Tibial nerve (tissue), 4 donors: ENCODE data around the gene SDHAF4. TPM values are rescaled to one million over a fixed set of nuclear protein-coding genes. Genes with fewer than 3 reads are reported as not detected.

Experiments
- DNase-seq, 2 donors: peaks; one replicate each; pipeline ENCODE4 v3.0.0-alpha.2; 2019; ENCODE audit warnings: low spot score in 2 of 2
- H3K27ac ChIP-seq, 4 donors: fragments of 200-600 bp; sonication (generic) in 3 of 4; one replicate each; pipeline ENCODE4 v1.5.1; 2017 to 2019; ENCODE audit warnings: mild to moderate bottlenecking in 1 of 4
- H3K27me3 ChIP-seq, 2 donors: fragments of 200-600 bp; sonication (generic) in 1 of 2; one replicate each; pipeline versions ENCODE4 v1.5.1 to v1.6.0; 2017 to 2019
- H3K36me3 ChIP-seq, 3 donors: fragments of 200-600 bp; sonication (generic); one replicate each; pipeline ENCODE4 v1.5.1; 2018 to 2019
- H3K4me1 ChIP-seq, 4 donors: fragments of 200-600 bp; sonication (generic) in 3 of 4; one replicate each; pipeline ENCODE4 v1.5.1; 2017 to 2019
- H3K4me3 ChIP-seq, 4 donors: fragments of 200-600 bp; sonication (generic) in 3 of 4; one replicate each; pipeline ENCODE4 v1.5.1; 2017 to 2019; ENCODE audit warnings: mild to moderate bottlenecking in 1 of 4, moderate library complexity in 1 of 4
- H3K9me3 ChIP-seq, 4 donors: fragments of 200-600 bp; sonication (generic) in 3 of 4; one replicate each; pipeline ENCODE4 v1.5.1; 2017 to 2019
- EP300 ChIP-seq, 2 donors: sonication (generic); formaldehyde crosslinking; IDR thresholded peaks; one replicate each; pipeline ENCODE4 v1.6.1; 2017; ENCODE audit warnings: antibody characterized with exemption in 2 of 2, mild to moderate bottlenecking in 1 of 2
- POLR2A ChIP-seq, 2 donors: fragments of 450-650 bp; IDR thresholded peaks; one replicate each; pipeline ENCODE4 v1.6.1; 2017; ENCODE audit warnings: antibody characterized with exemption in 2 of 2, mild to moderate bottlenecking in 2 of 2, moderate library complexity in 2 of 2
- WGBS, 2 donors: methylation state at CpG; one replicate each; pipeline ENCODE4 v1.1.5; 2018; 5-methylcytosine and 5-hydroxymethylcytosine counted together
- total RNA-seq, 4 donors: library from RNA; depleted of rRNA; stranded (reverse); fragments of >200 nt; gene quantifications; one replicate each; pipeline ENCODE4 v1.1.0, GENCODE V29; 2016
- TF ChIP-seq, protein P1 (sequence below), 5 experiments: fragments of 200-600 bp in 3 of 5; fragments of 450-650 bp in 2 of 5; sonication (generic) in 3 of 5; IDR thresholded peaks; one replicate each; pipeline ENCODE4 v1.5.1; 2016 to 2019; ENCODE audit warnings: antibody characterized with exemption in 5 of 5, mild to moderate bottlenecking in 3 of 5, moderate library complexity in 2 of 5

SDHAF4 gene
- total RNA-seq, 4 donors from 2014 or later, result 9.6 to 15.3 (median 13.1) TPM

- no peaks in the 10 kb centered on the region for H3K9me3 ChIP-seq
- 93 to 96% methylated on average over 2 of the region's 2 CpGs for WGBS, 2 donors
- H3K27ac ChIP-seq, result no peak overlapping the region
- H3K4me3 ChIP-seq, result no peak overlapping the region
- TF ChIP-seq EP300 (IDR thresholded peaks at IDR 0.05) (no peak), POLR2A (IDR thresholded peaks at IDR 0.05) (no peak)
- TF ChIP-seq, protein P1, sequence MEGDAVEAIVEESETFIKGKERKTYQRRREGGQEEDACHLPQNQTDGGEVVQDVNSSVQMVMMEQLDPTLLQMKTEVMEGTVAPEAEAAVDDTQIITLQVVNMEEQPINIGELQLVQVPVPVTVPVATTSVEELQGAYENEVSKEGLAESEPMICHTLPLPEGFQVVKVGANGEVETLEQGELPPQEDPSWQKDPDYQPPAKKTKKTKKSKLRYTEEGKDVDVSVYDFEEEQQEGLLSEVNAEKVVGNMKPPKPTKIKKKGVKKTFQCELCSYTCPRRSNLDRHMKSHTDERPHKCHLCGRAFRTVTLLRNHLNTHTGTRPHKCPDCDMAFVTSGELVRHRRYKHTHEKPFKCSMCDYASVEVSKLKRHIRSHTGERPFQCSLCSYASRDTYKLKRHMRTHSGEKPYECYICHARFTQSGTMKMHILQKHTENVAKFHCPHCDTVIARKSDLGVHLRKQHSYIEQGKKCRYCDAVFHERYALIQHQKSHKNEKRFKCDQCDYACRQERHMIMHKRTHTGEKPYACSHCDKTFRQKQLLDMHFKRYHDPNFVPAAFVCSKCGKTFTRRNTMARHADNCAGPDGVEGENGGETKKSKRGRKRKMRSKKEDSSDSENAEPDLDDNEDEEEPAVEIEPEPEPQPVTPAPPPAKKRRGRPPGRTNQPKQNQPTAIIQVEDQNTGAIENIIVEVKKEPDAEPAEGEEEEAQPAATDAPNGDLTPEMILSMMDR (IDR thresholded peaks at IDR 0.05), result no peak
- H3K36me3 ChIP-seq, result peaks cover 0 to 42% (median 0%) of the 10 kb centered on the region in 3 donors
- no peaks in the 10 kb centered on the region for H3K27me3 ChIP-seq
- no peaks in the 10 kb centered on the region for H3K4me1 ChIP-seq
- DNase-seq, result no peak
Measured at GRCh38 chr6:70530023-70530422, 36.7 kb upstream of the SDHAF4 start.

DNA sequence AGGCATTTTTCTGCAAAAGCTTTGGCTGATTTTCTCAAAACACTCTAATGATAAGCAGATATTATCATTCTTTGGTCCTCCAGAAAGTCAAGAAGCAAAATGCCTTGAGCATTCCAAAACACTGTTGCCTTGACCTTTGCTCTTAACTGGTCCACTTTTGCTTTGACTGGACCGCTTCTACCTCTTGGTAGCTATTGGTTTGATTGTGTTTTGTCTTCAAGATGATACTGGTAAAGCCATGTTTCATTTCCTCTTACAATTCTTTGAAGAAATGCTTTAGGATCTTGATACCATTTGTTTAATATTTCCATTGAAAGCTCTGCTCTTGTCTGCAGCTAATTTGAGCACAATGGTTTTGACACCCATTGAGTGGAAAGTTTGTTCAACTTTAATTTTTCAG lies 35.6 kb upstream of the SDHAF4 start:
- H3K9me3 ChIP-seq, result no peaks in the 10 kb centered on the region
- H3K27ac ChIP-seq, result no peak overlapping the region
- WGBS, 2 donors, result 79 to 93% methylated on average over 1 of the region's 1 CpG
- no peak overlapping the region for H3K4me3 ChIP-seq
- peaks cover 0 to 38% (median 0%) of the 10 kb centered on the region in 3 donors for H3K36me3 ChIP-seq
- H3K27me3 ChIP-seq, result no peaks in the 10 kb centered on the region
- no peak for DNase-seq
- TF ChIP-seq EP300 (IDR thresholded peaks at IDR 0.05) (no peak), POLR2A (IDR thresholded peaks at IDR 0.05) (no peak)
- TF ChIP-seq, protein P1 (IDR thresholded peaks at IDR 0.05), result no peak
- no peaks in the 10 kb centered on the region for H3K4me1 ChIP-seq

DNA sequence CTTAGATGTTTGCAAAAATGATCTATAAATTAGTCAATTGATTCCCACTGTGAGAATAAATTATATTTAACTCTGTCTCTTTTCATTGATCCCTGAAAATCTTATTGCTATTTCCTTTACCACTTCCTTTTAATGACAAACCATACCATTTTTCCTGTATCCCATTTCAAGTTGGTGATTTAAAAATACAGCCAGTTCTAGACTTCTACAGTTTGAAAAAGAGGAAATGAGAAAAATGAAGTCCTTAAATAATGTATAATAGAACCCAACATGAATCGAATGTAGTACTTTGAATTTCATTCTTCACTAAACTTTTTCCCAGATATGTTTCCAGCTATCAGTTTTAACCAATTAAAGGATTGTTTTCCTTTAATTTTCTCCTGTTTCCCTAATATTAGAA lies 29.5 kb upstream of the SDHAF4 start:
- Histone ChIP-seq H3K36me3 (peaks cover 0 to 55% (median 0%) of the 10 kb centered on the region in 3 donors), H3K4me3 (no peak overlapping the region), H3K27me3 (no peaks in the 10 kb centered on the region), H3K4me1 (no peaks in the 10 kb centered on the region), H3K9me3 (no peaks in the 10 kb centered on the region), H3K27ac (no peak overlapping the region)
- TF ChIP-seq, protein P1 (IDR thresholded peaks at IDR 0.05), result no peak
- no peak for TF ChIP-seq EP300 (IDR thresholded peaks at IDR 0.05)
- no peak for TF ChIP-seq POLR2A (IDR thresholded peaks at IDR 0.05)
- no peak for DNase-seq
- 80 to 82% methylated on average over 1 of the region's 1 CpG for WGBS, 2 donors

- peaks cover 0 to 56% (median 0%) of the 10 kb centered on the region in 3 donors for H3K36me3 ChIP-seq
- H3K4me3 ChIP-seq, result no peak overlapping the region
- no peak for TF ChIP-seq POLR2A (IDR thresholded peaks at IDR 0.05)
- TF ChIP-seq, protein P1 (IDR thresholded peaks at IDR 0.05), result no peak
- TF ChIP-seq EP300 (IDR thresholded peaks at IDR 0.05), result no peak
- no peaks in the 10 kb centered on the region for H3K4me1 ChIP-seq
- 85 to 87% methylated on average over 1 of the region's 1 CpG for WGBS, 2 donors
- H3K27me3 ChIP-seq, result no peaks in the 10 kb centered on the region
- no peaks in the 10 kb centered on the region for H3K9me3 ChIP-seq
- no peak for DNase-seq
- H3K27ac ChIP-seq, result no peak overlapping the region
Measured at GRCh38 chr6:70538376-70538775, 28.4 kb upstream of the SDHAF4 start.

GRCh38 chr6:70547313-70547712 lies 19.4 kb upstream of the SDHAF4 start:
- no peaks in the 10 kb centered on the region for H3K27me3 ChIP-seq
- H3K4me1 ChIP-seq, result no peaks in the 10 kb centered on the region
- H3K27ac ChIP-seq, result no peak overlapping the region
- H3K4me3 ChIP-seq, result no peak overlapping the region
- no peak for DNase-seq
- no peaks in the 10 kb centered on the region for H3K9me3 ChIP-seq
- TF ChIP-seq POLR2A (IDR thresholded peaks at IDR 0.05), result no peak
- TF ChIP-seq, protein P1 (IDR thresholded peaks at IDR 0.05), result peak in 2 of 5 experiments; percentile 14 to 26
- H3K36me3 ChIP-seq, result peaks cover 0 to 25% (median 0%) of the 10 kb centered on the region in 3 donors
